MM.1S (cell line): ENCODE measurements around the gene DPY19L2.
"Not testable (repeated sequence)": the region's sequence is repeated elsewhere in the genome, so short reads cannot be mapped to it uniquely, and the experiment has no call there.

Experiments used
- DNase-seq: peaks from one replicate; pipeline ENCODE4 v3.0.0-alpha.2; 2015
- H2AFZ ChIP-seq: fragments of 300-600 bp; sonication (generic); 2 replicates; pipeline ENCODE4 v1.6.0; 2016; ENCODE audit warnings: antibody characterized with exemption, low read length
- H3F3A ChIP-seq: fragments of 300-600 bp; sonication (generic); 2 replicates; pipeline ENCODE4 v1.6.1; 2016; ENCODE audit warnings: mild to moderate bottlenecking, antibody characterized with exemption, low read length, moderate library complexity, mixed read lengths; ENCODE audit not compliant: insufficient read depth
- H3K27ac ChIP-seq: fragments of 300-600 bp; sonication (generic); 2 replicates; pipeline ENCODE4 v1.5.1; 2016; ENCODE audit warnings: mild to moderate bottlenecking, low read length
- H3K27me3 ChIP-seq: fragments of 300-600 bp; sonication (generic); replicated peaks from 2 replicates; pipeline ENCODE4 v1.6.0; 2016; ENCODE audit warnings: low read length; ENCODE audit not compliant: insufficient read depth
- H3K36me3 ChIP-seq: fragments of 300-600 bp; sonication (generic); replicated peaks from 2 replicates; pipeline ENCODE4 v1.6.1; 2016; ENCODE audit warnings: mild to moderate bottlenecking, low read length, mixed read lengths; ENCODE audit not compliant: insufficient read depth
- H3K4me1 ChIP-seq: fragments of 300-600 bp; sonication (generic); 2 replicates; pipeline ENCODE4 v1.6.1; 2016; ENCODE audit warnings: low read length, mixed read lengths
- H3K4me2 ChIP-seq: fragments of 300-600 bp; sonication (generic); 2 replicates; pipeline ENCODE4 v1.6.0; 2016; ENCODE audit warnings: low read depth, low read length
- H3K4me3 ChIP-seq: fragments of 300-600 bp; sonication (generic); 2 replicates; pipeline ENCODE4 v1.5.1; 2016; ENCODE audit warnings: low read length, mixed read lengths
- H3K79me2 ChIP-seq: fragments of 300-600 bp; sonication (generic); 2 replicates; pipeline ENCODE4 v1.6.1; 2016; ENCODE audit warnings: mixed run types, low read length, mixed read lengths
- H3K9ac ChIP-seq: fragments of 300-600 bp; sonication (generic); 2 replicates; pipeline ENCODE4 v1.6.1; 2016; ENCODE audit warnings: low read length, mixed read lengths
- H3K9me2 ChIP-seq: fragments of 300-600 bp; sonication (generic); replicated peaks from 2 replicates; pipeline ENCODE4 v1.6.1; 2016; ENCODE audit warnings: mild to moderate bottlenecking, low read length, mixed read lengths; ENCODE audit not compliant: insufficient read depth
- H3K9me3 ChIP-seq: fragments of 300-600 bp; sonication (generic); replicated peaks from 2 replicates; pipeline ENCODE4 v1.6.1; 2016; ENCODE audit warnings: mild to moderate bottlenecking, low read length, mixed read lengths; ENCODE audit not compliant: insufficient read depth
- H4K20me1 ChIP-seq: fragments of 300-600 bp; sonication (generic); 2 replicates; pipeline ENCODE4 v1.6.1; 2016; ENCODE audit warnings: mild to moderate bottlenecking, low read length, moderate library complexity, mixed read lengths; ENCODE audit not compliant: insufficient read depth
- CTCF ChIP-seq: fragments of 300-600 bp; sonication (generic); IDR thresholded peaks from 2 replicates; pipeline ENCODE4 v1.5.1; 2016; ENCODE audit warnings: antibody characterized with exemption, low read length, mixed read lengths
- EZH2 ChIP-seq: fragments of 300-600 bp; sonication (generic); optimal IDR thresholded peaks from 2 replicates; pipeline ENCODE3; 2017; ENCODE audit warnings: low read depth, mild to moderate bottlenecking, antibody characterized with exemption, low read length, mixed read lengths
- EZH2phosphoT487 ChIP-seq: fragments of 300-600 bp; sonication (generic); IDR thresholded peaks from 2 replicates; pipeline ENCODE4 v1.6.1; 2018; ENCODE audit warnings: antibody characterized with exemption, low read length

DPY19L2 gene

DNA sequence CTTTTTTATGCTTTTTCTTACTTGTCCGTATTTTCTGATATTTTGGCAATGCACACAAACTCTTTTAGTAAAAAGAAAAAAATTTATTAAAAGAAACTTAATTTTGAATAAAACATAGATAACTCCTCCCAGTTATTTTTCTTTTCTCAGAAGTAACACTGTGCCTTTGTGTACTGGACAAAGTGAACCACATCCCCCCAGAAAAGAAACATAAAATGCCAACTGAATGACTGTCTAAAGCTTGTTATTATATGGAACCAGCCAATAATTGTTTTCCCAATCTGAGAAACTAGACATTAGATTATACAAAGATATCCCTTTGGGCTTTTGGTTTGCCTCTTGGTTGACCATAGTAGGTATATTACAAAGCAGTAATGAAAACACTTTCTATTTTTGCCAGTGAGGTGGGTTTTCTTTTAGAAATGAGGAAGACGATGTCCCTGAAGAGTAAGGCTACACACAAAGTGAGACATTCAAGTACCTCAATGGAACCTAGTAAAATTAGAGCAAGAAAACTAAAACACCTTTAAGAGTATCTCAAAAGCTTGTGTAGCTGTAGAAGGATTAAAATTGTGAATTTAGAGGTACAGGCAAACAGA lies 44.2 kb upstream of the DPY19L2 start:
- not testable (repeated sequence) for H2AFZ ChIP-seq, H3K9ac ChIP-seq, H3K4me3 ChIP-seq, H3K9me3 ChIP-seq, H4K20me1 ChIP-seq, H3K27ac ChIP-seq, H3F3A ChIP-seq, H3K36me3 ChIP-seq, DNase-seq, H3K4me1 ChIP-seq, H3K27me3 ChIP-seq, H3K79me2 ChIP-seq, H3K4me2 ChIP-seq, H3K9me2 ChIP-seq

GRCh38 chr12:63711339-63711738 lies 43.0 kb upstream of the DPY19L2 start:
- not testable (repeated sequence) for H4K20me1 ChIP-seq, DNase-seq, H3K9me3 ChIP-seq, H3K36me3 ChIP-seq, H3F3A ChIP-seq, H2AFZ ChIP-seq, H3K79me2 ChIP-seq, H3K9me2 ChIP-seq, H3K27ac ChIP-seq, H3K9ac ChIP-seq, H3K27me3 ChIP-seq, H3K4me3 ChIP-seq, H3K4me2 ChIP-seq, H3K4me1 ChIP-seq

DNA sequence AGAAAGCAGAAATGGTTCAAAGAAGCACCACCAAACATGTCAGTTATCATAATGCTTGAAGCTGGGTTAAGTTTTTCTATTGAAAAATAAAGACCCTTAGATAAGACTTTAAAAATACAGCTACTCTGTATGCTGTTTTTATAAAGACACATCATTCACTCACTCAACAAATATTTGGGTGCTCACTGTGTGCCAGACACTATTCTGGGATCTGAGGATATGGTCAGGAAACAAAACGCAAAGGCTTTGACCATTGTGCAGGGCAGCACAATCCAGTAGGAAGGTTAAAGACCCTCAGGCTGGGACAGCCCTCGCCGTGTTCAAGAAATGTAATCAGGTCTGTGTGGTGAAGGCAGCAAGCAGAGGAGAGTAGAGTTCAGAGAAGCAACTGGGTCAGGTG lies 38.0 kb upstream of the DPY19L2 start:
- no peak for DNase-seq
- no peaks in the 10 kb centered on the region for H3F3A ChIP-seq
- no peak overlapping the region for H3K9ac ChIP-seq
- TF ChIP-seq CTCF, result no peak
- no peak for TF ChIP-seq EZH2
- TF ChIP-seq EZH2phosphoT487, result no peak
- no peaks in the 10 kb centered on the region for H3K4me1 ChIP-seq
- H2AFZ ChIP-seq, result no peak overlapping the region
- no peaks in the 10 kb centered on the region for H3K79me2 ChIP-seq
- H3K36me3 ChIP-seq, result no peaks in the 10 kb centered on the region
- no peaks in the 10 kb centered on the region for H4K20me1 ChIP-seq
- H3K27ac ChIP-seq, result no peak overlapping the region
- H3K4me3 ChIP-seq, result no peak overlapping the region
- H3K9me2 ChIP-seq, result no peaks in the 10 kb centered on the region
- no peaks in the 10 kb centered on the region for H3K9me3 ChIP-seq
- no peaks in the 10 kb centered on the region for H3K27me3 ChIP-seq
- H3K4me2 ChIP-seq, result no peak overlapping the region

- H3K27me3 ChIP-seq, H3K9me2 ChIP-seq, H2AFZ ChIP-seq, H3K9me3 ChIP-seq, H3K36me3 ChIP-seq, H3K9ac ChIP-seq, H3K4me2 ChIP-seq, H3K27ac ChIP-seq, H3F3A ChIP-seq, H4K20me1 ChIP-seq, H3K4me3 ChIP-seq, H3K79me2 ChIP-seq, H3K4me1 ChIP-seq: not testable (repeated sequence)
- DNase-seq, result peak; percentile 46
Observed at GRCh38 chr12:63699678-63700382, 31.5 kb upstream of the DPY19L2 start.

DNA sequence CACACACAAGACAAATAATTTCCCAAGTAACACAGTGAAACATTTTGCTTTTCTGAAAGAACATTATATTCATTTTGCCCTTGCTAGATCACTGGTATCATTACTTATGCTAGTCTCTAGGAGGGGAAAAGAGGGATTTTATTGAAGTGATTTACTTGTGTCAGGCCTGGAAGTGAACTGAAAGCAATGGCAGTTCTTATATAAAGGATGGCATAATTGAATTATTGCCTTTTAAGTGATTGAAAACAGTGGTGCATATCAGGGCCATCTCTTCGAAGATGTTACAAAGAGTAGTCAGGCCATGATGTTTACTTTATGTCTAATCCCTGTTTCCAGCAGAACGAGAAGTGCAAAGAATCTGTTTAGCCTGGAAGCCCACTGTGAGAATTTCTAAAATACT lies 30.7 kb upstream of the DPY19L2 start:
- not testable (repeated sequence) for H3K4me1 ChIP-seq, H3K4me2 ChIP-seq, H3K36me3 ChIP-seq, H3K9me3 ChIP-seq, H3K27me3 ChIP-seq, H3K9me2 ChIP-seq, DNase-seq, H3K4me3 ChIP-seq, H4K20me1 ChIP-seq, H3K9ac ChIP-seq, H3K27ac ChIP-seq, H3F3A ChIP-seq, H2AFZ ChIP-seq, H3K79me2 ChIP-seq

DNA sequence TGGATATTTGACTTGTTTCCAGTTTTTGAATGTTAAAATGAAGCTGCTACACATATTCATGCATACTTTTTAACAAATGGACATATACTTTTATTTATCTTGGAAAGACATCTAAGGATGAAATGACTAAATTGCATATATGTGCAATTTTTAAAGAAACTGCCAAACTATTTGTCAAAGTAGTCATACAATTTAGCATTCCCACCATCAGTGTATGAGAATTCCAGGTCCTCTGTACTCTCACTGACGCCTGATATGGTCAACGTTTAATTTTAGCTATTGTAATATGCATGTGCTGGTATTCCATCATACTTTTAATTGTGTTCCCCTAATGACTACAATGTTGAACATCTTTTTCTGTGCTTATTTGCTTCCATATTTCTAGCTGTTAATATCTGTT lies 22.5 kb upstream of the DPY19L2 start:
- H3K4me3 ChIP-seq, H2AFZ ChIP-seq, H3K4me2 ChIP-seq, H3K9me3 ChIP-seq, H3K79me2 ChIP-seq, H3K9ac ChIP-seq, H3K9me2 ChIP-seq, H3F3A ChIP-seq, DNase-seq, H3K36me3 ChIP-seq, H4K20me1 ChIP-seq, H3K27me3 ChIP-seq, H3K27ac ChIP-seq, H3K4me1 ChIP-seq: not testable (repeated sequence)

GRCh38 chr12:63689141-63689540 lies 20.8 kb upstream of the DPY19L2 start:
- DNase-seq, H3F3A ChIP-seq, H3K4me2 ChIP-seq, H3K4me3 ChIP-seq, H3K4me1 ChIP-seq, H3K9ac ChIP-seq, H3K27ac ChIP-seq, H3K79me2 ChIP-seq, H4K20me1 ChIP-seq, H2AFZ ChIP-seq, H3K9me3 ChIP-seq, H3K27me3 ChIP-seq, H3K36me3 ChIP-seq, H3K9me2 ChIP-seq: not testable (repeated sequence)
